ENCODE results near the gene SLC6A4.

GRCh38 chr17:30236766-30237165, 1.3 kb upstream of the SLC6A4 start:
- peak; percentile 49 for TF ChIP-seq CTCF (conservative IDR thresholded peaks at IDR 0.05; ENCODE audit: low read depth, low read length)
- TF ChIP-seq EZH2 (IDR thresholded peaks at IDR 0.05; ENCODE audit: borderline replicate concordance, low read depth, low read length, poor library complexity, severe bottlenecking): no peak
